ENCODE results near the gene TSPAN11.
"Not testable (repeated sequence)": the region's sequence is repeated elsewhere in the genome, so short reads cannot be mapped to it uniquely, and the experiment has no call there.

TSPAN11 gene

DNA sequence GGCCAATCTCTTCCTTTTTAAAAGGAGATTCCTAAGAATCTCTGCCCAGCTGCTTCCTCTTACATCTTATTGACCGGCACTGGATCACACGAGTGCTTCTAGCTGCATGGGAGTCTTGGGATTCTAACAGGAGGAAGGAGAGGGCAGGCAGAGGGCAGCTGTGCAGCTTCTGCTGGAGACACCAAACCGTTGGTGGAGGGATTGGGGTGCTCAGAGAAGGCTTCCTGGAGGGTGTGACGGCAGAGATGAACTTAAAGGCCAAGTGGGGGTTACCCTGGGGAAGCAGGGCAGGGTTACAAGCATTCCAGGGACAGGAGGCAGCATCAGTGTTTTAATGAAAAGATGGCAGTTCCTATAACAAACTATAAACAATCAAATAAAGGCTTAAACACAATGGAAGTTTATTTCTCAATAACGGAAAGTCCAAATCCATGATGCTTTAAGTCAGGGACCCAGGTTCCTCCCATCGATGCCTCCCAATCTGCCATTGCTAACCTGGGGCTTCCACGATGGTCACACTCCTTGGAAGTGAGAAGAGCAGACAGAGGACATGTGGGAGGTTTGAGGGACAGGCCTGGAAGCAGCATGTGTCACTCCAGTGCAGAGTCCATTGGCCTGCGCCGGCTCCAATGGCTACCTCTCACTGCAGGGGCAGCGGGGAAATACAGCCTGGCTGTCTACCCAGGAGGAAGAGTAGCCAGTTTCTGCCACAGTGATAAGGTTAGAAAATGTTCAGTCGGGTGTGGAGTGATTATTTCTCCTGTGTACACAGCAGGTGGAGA, 94.0 kb downstream of the TSPAN11 start:
- H3K27me3 ChIP-seq (ENCODE audit: insufficient read depth, poor library complexity, severe bottlenecking): no peaks in the 10 kb centered on the region
- no peak overlapping the region for H3K27ac ChIP-seq (ENCODE audit: poor library complexity, severe bottlenecking)
- TF ChIP-seq, protein P1, sequence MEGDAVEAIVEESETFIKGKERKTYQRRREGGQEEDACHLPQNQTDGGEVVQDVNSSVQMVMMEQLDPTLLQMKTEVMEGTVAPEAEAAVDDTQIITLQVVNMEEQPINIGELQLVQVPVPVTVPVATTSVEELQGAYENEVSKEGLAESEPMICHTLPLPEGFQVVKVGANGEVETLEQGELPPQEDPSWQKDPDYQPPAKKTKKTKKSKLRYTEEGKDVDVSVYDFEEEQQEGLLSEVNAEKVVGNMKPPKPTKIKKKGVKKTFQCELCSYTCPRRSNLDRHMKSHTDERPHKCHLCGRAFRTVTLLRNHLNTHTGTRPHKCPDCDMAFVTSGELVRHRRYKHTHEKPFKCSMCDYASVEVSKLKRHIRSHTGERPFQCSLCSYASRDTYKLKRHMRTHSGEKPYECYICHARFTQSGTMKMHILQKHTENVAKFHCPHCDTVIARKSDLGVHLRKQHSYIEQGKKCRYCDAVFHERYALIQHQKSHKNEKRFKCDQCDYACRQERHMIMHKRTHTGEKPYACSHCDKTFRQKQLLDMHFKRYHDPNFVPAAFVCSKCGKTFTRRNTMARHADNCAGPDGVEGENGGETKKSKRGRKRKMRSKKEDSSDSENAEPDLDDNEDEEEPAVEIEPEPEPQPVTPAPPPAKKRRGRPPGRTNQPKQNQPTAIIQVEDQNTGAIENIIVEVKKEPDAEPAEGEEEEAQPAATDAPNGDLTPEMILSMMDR (IDR thresholded peaks at IDR 0.05; ENCODE audit: poor library complexity, severe bottlenecking): no peak
- ATAC-seq (ENCODE audit: low read depth) (no peak), DNase-seq (ENCODE audit: low spot score) (no peak)
- H3K4me3 ChIP-seq (ENCODE audit: severe bottlenecking): no peak overlapping the region
- no peaks in the 10 kb centered on the region for H3K9me3 ChIP-seq (ENCODE audit: severe bottlenecking)
- no peaks in the 10 kb centered on the region for H3K36me3 ChIP-seq (ENCODE audit: low read depth)
- no peaks in the 10 kb centered on the region for H3K4me1 ChIP-seq (ENCODE audit: insufficient read depth, poor library complexity, severe bottlenecking)

DNA sequence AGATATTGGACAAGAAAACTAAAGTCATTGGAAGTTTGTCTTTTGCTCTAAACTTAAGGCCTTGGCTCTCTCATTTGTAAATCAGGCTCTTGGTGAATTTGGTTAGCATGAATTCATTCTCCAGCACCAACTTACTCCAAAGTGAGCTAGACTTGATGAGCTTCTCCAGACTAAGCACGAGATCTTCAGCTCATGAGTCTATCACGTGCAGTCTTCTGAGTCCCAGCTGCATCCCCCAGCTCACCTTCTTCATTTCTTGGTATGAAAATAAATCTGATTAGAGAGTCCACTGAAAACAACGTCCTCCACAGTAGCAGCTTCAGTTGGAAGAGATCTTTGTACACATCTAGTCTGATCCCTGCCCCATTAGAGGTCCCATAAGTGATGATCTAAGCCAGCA, 94.6 kb downstream of the TSPAN11 start:
- no peak overlapping the region for H3K4me3 ChIP-seq (ENCODE audit: severe bottlenecking)
- no peaks in the 10 kb centered on the region for H3K4me1 ChIP-seq (ENCODE audit: insufficient read depth, poor library complexity, severe bottlenecking)
- H3K27ac ChIP-seq (ENCODE audit: poor library complexity, severe bottlenecking): no peak overlapping the region
- no peaks in the 10 kb centered on the region for H3K9me3 ChIP-seq (ENCODE audit: severe bottlenecking)
- no peak for DNase-seq (ENCODE audit: low spot score)
- no peaks in the 10 kb centered on the region for H3K27me3 ChIP-seq (ENCODE audit: insufficient read depth, poor library complexity, severe bottlenecking)
- TF ChIP-seq, protein P1 (IDR thresholded peaks at IDR 0.05; ENCODE audit: poor library complexity, severe bottlenecking): no peak
- no peak for ATAC-seq (ENCODE audit: low read depth)
- no peaks in the 10 kb centered on the region for H3K36me3 ChIP-seq (ENCODE audit: low read depth)

DNA sequence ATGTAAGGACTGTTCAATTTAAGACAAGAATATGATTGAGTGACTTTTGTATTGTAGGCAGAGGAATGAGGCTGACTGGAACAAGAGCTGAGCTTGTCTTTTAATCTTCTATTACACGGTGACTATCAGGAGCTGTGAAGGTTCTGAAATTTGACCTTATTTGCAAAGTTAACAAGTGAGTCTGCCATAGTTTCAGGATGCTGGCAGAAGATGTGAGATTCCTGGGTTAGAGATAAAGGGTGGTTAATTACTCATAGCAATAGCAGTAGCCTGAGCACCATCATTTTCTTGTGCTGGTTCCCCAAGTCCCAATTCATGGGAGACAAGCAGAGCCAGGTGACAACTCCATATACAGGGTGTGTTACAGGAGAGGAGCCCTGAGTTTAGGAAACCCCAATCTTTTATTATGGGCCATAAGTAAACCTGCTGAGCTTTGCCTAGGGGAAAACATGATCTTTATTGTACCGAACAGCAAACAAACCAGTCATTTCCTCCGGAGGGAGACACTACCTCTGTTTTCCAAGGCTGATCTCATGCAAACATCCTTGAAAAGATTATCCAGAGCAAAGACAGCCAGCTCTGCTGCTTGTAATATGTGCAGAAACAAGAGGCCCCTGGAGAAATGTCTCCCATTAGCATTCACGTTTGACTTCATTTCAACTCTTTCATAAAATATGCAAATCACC, 95.4 kb downstream of the TSPAN11 start:
- no peak overlapping the region for H3K27ac ChIP-seq (ENCODE audit: poor library complexity, severe bottlenecking)
- no peaks in the 10 kb centered on the region for H3K4me1 ChIP-seq (ENCODE audit: insufficient read depth, poor library complexity, severe bottlenecking)
- TF ChIP-seq, protein P1 (IDR thresholded peaks at IDR 0.05; ENCODE audit: poor library complexity, severe bottlenecking): no peak
- H3K27me3 ChIP-seq (ENCODE audit: insufficient read depth, poor library complexity, severe bottlenecking): no peaks in the 10 kb centered on the region
- no peak overlapping the region for H3K4me3 ChIP-seq (ENCODE audit: severe bottlenecking)
- no peak for DNase-seq (ENCODE audit: low spot score)
- H3K9me3 ChIP-seq (ENCODE audit: severe bottlenecking): no peaks in the 10 kb centered on the region
- no peak for ATAC-seq (ENCODE audit: low read depth)
- H3K36me3 ChIP-seq (ENCODE audit: low read depth): no peaks in the 10 kb centered on the region

DNA sequence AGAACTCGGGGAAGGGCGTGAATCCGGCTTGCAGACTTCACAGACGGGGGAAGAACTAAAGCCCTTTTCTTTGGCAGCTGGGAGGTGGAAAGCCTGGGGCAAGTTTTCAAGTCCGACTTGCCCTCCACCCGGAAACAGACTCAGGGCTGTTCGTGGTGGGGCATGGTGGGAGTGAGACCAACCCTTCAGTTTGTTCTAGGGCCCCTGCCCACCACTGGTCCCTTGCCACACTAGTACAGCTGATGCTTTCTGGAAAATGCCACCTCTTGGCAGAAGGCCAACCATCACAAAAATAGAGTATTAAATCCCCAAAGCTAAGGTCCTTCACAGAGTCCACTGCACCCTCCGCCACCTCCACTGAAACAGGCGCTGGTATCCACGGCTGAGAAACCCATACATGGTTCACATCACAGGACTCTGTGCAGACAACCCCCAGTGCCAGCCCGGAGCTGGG, 96.8 kb downstream of the TSPAN11 start:
- TF ChIP-seq, protein P1 (IDR thresholded peaks at IDR 0.05; ENCODE audit: poor library complexity, severe bottlenecking): no peak
- Histone ChIP-seq H3K27ac (ENCODE audit: poor library complexity, severe bottlenecking) (no peak overlapping the region), H3K4me3 (ENCODE audit: severe bottlenecking) (no peak overlapping the region)

DNA sequence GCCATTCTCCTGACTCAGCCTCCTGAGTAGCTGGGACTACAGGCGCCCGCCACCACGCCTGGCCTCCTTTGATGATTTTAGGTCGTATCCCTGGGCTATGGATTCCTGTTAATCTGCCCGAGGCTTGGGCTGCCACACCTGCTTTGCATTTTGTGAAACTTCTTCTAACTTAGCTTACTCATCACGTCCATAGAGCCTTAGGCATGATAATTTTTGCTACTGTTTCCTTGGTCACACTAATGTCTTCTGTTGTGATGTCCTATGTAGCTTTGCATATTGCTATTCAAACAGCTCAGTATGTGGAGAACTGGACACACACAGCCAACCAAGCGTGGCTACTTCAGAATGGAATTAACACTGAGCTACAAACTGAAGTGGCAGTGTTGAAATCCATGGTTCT, 99.7 kb downstream of the TSPAN11 start:
- H3K36me3 ChIP-seq (ENCODE audit: low read depth): no peaks in the 10 kb centered on the region
- H3K4me1 ChIP-seq (ENCODE audit: insufficient read depth, poor library complexity, severe bottlenecking): no peaks in the 10 kb centered on the region
- no peaks in the 10 kb centered on the region for H3K9me3 ChIP-seq (ENCODE audit: severe bottlenecking)
- no peak overlapping the region for H3K4me3 ChIP-seq (ENCODE audit: severe bottlenecking)
- ATAC-seq (ENCODE audit: low read depth): no peak
- TF ChIP-seq, protein P1 (IDR thresholded peaks at IDR 0.05; ENCODE audit: poor library complexity, severe bottlenecking): no peak
- no peak overlapping the region for H3K27ac ChIP-seq (ENCODE audit: poor library complexity, severe bottlenecking)
- no peak for DNase-seq (ENCODE audit: low spot score)
- no peaks in the 10 kb centered on the region for H3K27me3 ChIP-seq (ENCODE audit: insufficient read depth, poor library complexity, severe bottlenecking)

More for the DNA sequence above, 96.8 kb downstream of the TSPAN11 start:
- ATAC-seq (ENCODE audit: low read depth) (no peak), DNase-seq (ENCODE audit: low spot score) (no peak)
- no peaks in the 10 kb centered on the region for H3K9me3 ChIP-seq (ENCODE audit: severe bottlenecking)
- H3K36me3 ChIP-seq (ENCODE audit: low read depth): no peaks in the 10 kb centered on the region
- no peaks in the 10 kb centered on the region for H3K4me1 ChIP-seq (ENCODE audit: insufficient read depth, poor library complexity, severe bottlenecking)
- H3K27me3 ChIP-seq (ENCODE audit: insufficient read depth, poor library complexity, severe bottlenecking): no peaks in the 10 kb centered on the region

DNA sequence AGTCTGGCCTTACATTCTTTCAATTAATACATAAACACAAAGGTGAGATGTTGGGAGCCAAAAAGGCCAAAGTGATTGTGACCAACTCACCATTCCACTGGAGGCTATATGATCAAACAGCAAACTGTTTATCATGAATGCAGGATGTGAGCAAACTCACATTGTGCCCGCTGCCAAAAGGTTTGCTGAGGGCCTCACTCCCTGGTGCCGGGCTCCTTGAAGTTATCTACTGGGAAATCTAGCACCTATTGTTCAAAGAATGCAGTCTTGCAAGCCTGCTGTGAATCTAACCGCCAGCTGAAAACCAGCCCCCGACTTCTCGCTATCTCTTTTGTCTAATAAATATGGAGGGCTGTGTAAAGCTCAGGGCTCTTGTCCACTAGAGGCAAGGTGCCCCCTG, 100.5 kb downstream of the TSPAN11 start:
- not testable (repeated sequence) for H3K4me1 ChIP-seq (ENCODE audit: insufficient read depth, poor library complexity, severe bottlenecking); DNase-seq (ENCODE audit: low spot score); H3K9me3 ChIP-seq (ENCODE audit: severe bottlenecking); ATAC-seq (ENCODE audit: low read depth); H3K36me3 ChIP-seq (ENCODE audit: low read depth); H3K27ac ChIP-seq (ENCODE audit: poor library complexity, severe bottlenecking); H3K4me3 ChIP-seq (ENCODE audit: severe bottlenecking); H3K27me3 ChIP-seq (ENCODE audit: insufficient read depth, poor library complexity, severe bottlenecking)

Measured in RWPE2 (cell line).